Heart left ventricle (tissue), 16 donors: Measurements from ENCODE around the gene MOCS2. TPM values are rescaled to one million over a fixed set of nuclear protein-coding genes. Genes with fewer than 3 reads are reported as not detected.

Experiments used
- ATAC-seq, 4 donors: fragments of 200-7000 bp; cut with Tn5 transposase; one replicate each; pipeline ENCODE4 v1.9.1; 2020 to 2022; ENCODE audit warnings: moderate library complexity in 4 of 4, mild to moderate bottlenecking in 3 of 4, moderate number of reproducible peaks in 1 of 4
- DNase-seq, 5 donors: peaks; one replicate each; pipeline ENCODE4 v3.0.0-alpha.2; 2020
- H3K27ac ChIP-seq, 12 donors: fragments of 200-600 bp; sonication (generic) in 4 of 12; one replicate each; pipeline versions ENCODE4 v1.5.0 to v1.8.0; 2016 to 2022; ENCODE audit warnings: mild to moderate bottlenecking in 2 of 12
- H3K27me3 ChIP-seq, 9 donors: fragments of 200-600 bp; sonication (generic) in 2 of 9; one replicate each; pipeline versions ENCODE4 v1.5.1 to v1.8.0; 2016 to 2022; ENCODE audit warnings: mild to moderate bottlenecking in 3 of 9
- H3K36me3 ChIP-seq, 9 donors: fragments of 200-600 bp; sonication (generic) in 2 of 9; one replicate each; pipeline versions ENCODE4 v1.5.0 to v1.8.0; 2018 to 2022; ENCODE audit warnings: mild to moderate bottlenecking in 2 of 9
- H3K4me1 ChIP-seq, 12 donors: fragments of 200-600 bp; sonication (generic) in 4 of 12; one replicate each; pipeline versions ENCODE4 v1.5.0 to v1.8.0; 2016 to 2022; ENCODE audit warnings: mild to moderate bottlenecking in 3 of 12
- H3K4me3 ChIP-seq, 12 donors: fragments of 200-600 bp; sonication (generic) in 4 of 12; one replicate each; pipeline versions ENCODE4 v1.5.0 to v1.8.0; 2017 to 2022; ENCODE audit warnings: mild to moderate bottlenecking in 9 of 12, moderate library complexity in 4 of 12
- H3K9me3 ChIP-seq, 12 donors: fragments of 200-600 bp; sonication (generic) in 4 of 12; one replicate each; pipeline versions ENCODE4 v1.5.0 to v1.8.0; 2016 to 2022; ENCODE audit warnings: mild to moderate bottlenecking in 1 of 12
- POLR2A ChIP-seq, 2 donors: fragments of 450-650 bp; IDR thresholded peaks; one replicate each; pipeline ENCODE4 v1.6.1; 2017; ENCODE audit warnings: antibody characterized with exemption in 2 of 2, mild to moderate bottlenecking in 2 of 2, moderate library complexity in 2 of 2
- WGBS, 4 donors: extraction: QIAGEN DNeasy Blood & Tissue Kit in 2 of 4; methylation state at CpG; one replicate each; pipeline versions ENCODE4 v1.1.5 to v1.1.7; 2013 to 2018; 5-methylcytosine and 5-hydroxymethylcytosine counted together
- intact Hi-C, 10 donors: fragments of 100-400 bp; cut with DNase I; formaldehyde crosslinking; loops; one replicate each; pipeline versions ENCODE4 v1.11.1 to v1.14.2; 2022
- polyA plus RNA-seq, 2 donors: library from polyadenylated mRNA; stranded (reverse); fragments of 200-250 nt; gene quantifications; one replicate each; pipeline ENCODE4 v1.2.3, GENCODE V29; 2013
- total RNA-seq, 9 donors: library from RNA; depleted of rRNA in 2 of 9; stranded (reverse); fragments of >200 nt in 2 of 9; fragmentation: NEBNext Ultra II Directional in 3 of 9; extraction: Animal tissue kit (Norgen Biotek cat#: 25700) in 3 of 9; gene quantifications; one replicate each; pipeline versions ENCODE4 v1.1.0 to v1.2.4, GENCODE V29; 2016 to 2023
- TF ChIP-seq, protein P1 (sequence below), 12 donors: fragments of 200-600 bp; sonication (generic) in 4 of 12; IDR thresholded peaks; one replicate each; pipeline versions ENCODE4 v1.5.0 to v1.8.0; 2018 to 2022; ENCODE audit warnings: antibody characterized with exemption in 12 of 12, mild to moderate bottlenecking in 5 of 12
- donor health status: ischemic (EF 13 %, LVEDD 7.1; RV severe dilation, severe dysfunction).
- donor health status: healthy with polysubstance abuse.
- donor health status: DM: no; HTN: yes; CAD: no.
- donor health status: DM: no; HTN: no; CAD: no.
- donor health status: ischemic (EF 25% LVEDD 6.9; RV normal size, moderate dysfunction).
- donor health status: ischemic (EF 25% LVEDD 5.7; RV mildly dilated, moderate dysfunction).
- donor health status: healthy.
- donor health status: DM: yes; HTN: yes; CAD: no.
- donor health status: ischemic (EF 35%, LVEDD 5.7; RV mildly dilated, moderate dysfunction).
- donor health status: nonischemic (EF 11% LVEDD 7.7; RV severe dilation, severe dysfunction).
- donor health status: DM: yes; HTN: yes; CAD: no.
- donor health status: PGD.
- donor health status: ischemic (EF 29% LVEDD 5.4; RV normal size, mild dysfunction).
- donor health status: nonischemic (EF 23%, LVEDD 6.1; RV moderate dilation, normal function).

The MOCS2 gene
- total and polyA plus RNA-seq, 11 donors, result 59.5 to 153 (median 75.2) TPM

DNA sequence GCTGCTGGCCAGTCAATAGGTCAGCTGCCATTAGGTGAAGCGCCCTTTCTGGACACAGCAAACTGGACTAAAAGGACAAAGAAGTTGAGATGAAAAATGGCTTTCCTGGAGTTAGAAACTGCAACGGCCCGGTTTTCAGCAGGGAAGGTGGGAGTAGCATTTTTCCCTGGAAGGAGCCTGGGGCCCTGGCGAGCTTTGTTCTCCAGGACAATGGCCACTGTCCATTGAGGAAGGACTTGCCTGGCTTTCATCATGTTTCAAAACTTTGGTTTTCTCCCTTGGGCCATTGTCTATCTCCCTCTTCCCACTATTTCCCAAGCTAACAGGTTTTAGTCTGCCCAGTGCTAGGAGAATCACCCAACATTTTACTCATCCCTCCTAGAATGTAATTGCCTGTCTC lies 56.2 kb downstream of the MOCS2 start:
- DNase-seq (no peak), ATAC-seq (no peak)
- peaks cover 0 to 8% (median 0%) of the 10 kb centered on the region in 9 donors for H3K36me3 ChIP-seq
- H3K9me3 ChIP-seq, result no peaks in the 10 kb centered on the region
- intact Hi-C loops, result no loop called here
- no peak for TF ChIP-seq POLR2A (IDR thresholded peaks at IDR 0.05)
- TF ChIP-seq, protein P1, sequence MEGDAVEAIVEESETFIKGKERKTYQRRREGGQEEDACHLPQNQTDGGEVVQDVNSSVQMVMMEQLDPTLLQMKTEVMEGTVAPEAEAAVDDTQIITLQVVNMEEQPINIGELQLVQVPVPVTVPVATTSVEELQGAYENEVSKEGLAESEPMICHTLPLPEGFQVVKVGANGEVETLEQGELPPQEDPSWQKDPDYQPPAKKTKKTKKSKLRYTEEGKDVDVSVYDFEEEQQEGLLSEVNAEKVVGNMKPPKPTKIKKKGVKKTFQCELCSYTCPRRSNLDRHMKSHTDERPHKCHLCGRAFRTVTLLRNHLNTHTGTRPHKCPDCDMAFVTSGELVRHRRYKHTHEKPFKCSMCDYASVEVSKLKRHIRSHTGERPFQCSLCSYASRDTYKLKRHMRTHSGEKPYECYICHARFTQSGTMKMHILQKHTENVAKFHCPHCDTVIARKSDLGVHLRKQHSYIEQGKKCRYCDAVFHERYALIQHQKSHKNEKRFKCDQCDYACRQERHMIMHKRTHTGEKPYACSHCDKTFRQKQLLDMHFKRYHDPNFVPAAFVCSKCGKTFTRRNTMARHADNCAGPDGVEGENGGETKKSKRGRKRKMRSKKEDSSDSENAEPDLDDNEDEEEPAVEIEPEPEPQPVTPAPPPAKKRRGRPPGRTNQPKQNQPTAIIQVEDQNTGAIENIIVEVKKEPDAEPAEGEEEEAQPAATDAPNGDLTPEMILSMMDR (IDR thresholded peaks at IDR 0.05), result no peak
- H3K27ac ChIP-seq, result no peak overlapping the region
- no peaks in the 10 kb centered on the region for H3K27me3 ChIP-seq
- 65 to 85% (median 83%) methylated on average over 4 of the region's 4 CpGs for WGBS, 4 donors
- no peak overlapping the region for H3K4me3 ChIP-seq
- peaks cover 0 to 4% (median 0%) of the 10 kb centered on the region in 12 donors for H3K4me1 ChIP-seq

DNA sequence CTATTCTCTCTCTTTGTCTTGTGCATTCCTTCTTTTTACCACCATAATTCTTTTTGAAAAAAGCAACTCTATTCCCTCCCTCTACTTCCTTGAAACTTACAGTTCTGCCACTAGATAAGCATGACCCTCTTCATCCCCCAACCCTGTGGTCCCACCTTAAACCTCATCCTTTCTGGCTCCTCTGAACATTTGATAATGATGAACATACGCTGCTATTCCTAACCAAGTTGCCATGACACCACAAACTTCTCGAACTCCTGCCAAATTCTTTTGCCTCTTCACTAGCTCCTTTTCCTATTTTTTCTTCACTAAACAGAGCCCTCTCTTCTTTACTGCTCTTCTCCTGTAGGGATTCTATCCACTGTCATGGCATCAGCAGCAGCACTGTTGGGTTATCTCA lies 57.1 kb downstream of the MOCS2 start:
- Histone ChIP-seq H3K4me3 (no peak overlapping the region), H3K36me3 (no peaks in the 10 kb centered on the region), H3K27ac (no peak overlapping the region), H3K4me1 (peaks cover 0 to 4% (median 0%) of the 10 kb centered on the region in 12 donors), H3K9me3 (no peaks in the 10 kb centered on the region), H3K27me3 (no peaks in the 10 kb centered on the region)
- intact Hi-C loops, result no loop called here
- TF ChIP-seq, protein P1 (IDR thresholded peaks at IDR 0.05), result no peak
- no peak for TF ChIP-seq POLR2A (IDR thresholded peaks at IDR 0.05)
- no peak for ATAC-seq
- DNase-seq, result no peak
- 75 to 88% (median 81%) methylated on average over 2 of the region's 2 CpGs for WGBS, 4 donors

DNA sequence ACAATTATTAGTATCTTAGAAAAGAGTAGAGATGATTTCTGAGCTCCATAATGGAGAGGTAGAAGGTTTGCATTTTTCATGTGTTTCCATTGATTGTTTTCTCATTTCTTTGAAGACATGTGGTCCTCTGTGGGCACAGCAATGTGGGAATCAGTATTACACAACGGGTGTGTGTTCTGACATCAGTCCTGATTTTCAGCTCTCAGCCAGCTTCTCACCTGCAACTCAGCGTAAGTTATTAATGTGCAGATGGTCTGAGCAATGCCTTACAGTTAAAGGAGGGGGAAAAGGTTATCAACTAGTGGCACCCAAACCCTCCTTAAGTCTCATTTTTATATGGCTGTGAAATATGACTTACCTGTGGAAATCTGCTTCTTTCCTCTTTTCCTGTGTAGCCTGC lies 61.3 kb downstream of the MOCS2 start:
- DNase-seq (no peak), ATAC-seq (no peak)
- WGBS, 4 donors, result 86 to 95% (median 95%) methylated on average over 2 of the region's 2 CpGs
- Histone ChIP-seq H3K27ac (no peak overlapping the region), H3K36me3 (no peaks in the 10 kb centered on the region), H3K4me3 (no peak overlapping the region), H3K9me3 (no peaks in the 10 kb centered on the region), H3K4me1 (peaks cover 0 to 15% (median 3%) of the 10 kb centered on the region in 12 donors), H3K27me3 (no peaks in the 10 kb centered on the region)
- no peak for TF ChIP-seq POLR2A (IDR thresholded peaks at IDR 0.05)
- TF ChIP-seq, protein P1 (IDR thresholded peaks at IDR 0.05), result no peak
- intact Hi-C loops, result no loop called here

Other genes starting within 250 kb of the MOCS2 start
- gene ITGA2, start 120.4 kb downstream of the MOCS2 start, total RNA-seq, result 10 to 100 TPM in 1 of 9 donors, 1 to 10 TPM in 3, under 1 TPM in 5; 0.25 to 10.7 (median 1.00) TPM
- 1 to 10 TPM in 1 of 2 donors, under 1 TPM in 1; 0.23 to 1.9 TPM for gene ITGA2, start 120.4 kb downstream of the MOCS2 start, polyA plus RNA-seq